Measurements from ENCODE around the gene GNAO1.

Gene GNAO1

DNA sequence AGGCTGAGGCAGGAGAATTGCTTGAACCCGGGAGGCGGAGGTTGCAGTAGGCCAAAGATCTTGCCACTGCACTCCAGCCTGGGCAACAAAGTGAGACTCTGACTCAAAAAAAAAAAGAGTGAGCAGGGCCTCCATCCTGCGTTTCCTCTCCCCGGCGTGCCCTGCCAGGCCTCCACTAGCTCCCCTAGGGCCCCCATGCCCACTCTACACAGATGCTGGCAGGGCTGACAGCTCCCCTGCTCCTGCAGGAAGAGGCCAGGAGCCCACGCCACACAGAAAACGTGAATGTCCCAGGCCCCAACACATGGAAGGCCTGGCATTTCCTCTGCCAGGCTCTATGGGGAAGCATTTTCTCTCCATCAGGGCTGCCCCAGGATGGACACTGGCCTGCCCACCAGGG is 124.7 kb downstream of the GNAO1 start:
- DNase-seq = no peak

DNA sequence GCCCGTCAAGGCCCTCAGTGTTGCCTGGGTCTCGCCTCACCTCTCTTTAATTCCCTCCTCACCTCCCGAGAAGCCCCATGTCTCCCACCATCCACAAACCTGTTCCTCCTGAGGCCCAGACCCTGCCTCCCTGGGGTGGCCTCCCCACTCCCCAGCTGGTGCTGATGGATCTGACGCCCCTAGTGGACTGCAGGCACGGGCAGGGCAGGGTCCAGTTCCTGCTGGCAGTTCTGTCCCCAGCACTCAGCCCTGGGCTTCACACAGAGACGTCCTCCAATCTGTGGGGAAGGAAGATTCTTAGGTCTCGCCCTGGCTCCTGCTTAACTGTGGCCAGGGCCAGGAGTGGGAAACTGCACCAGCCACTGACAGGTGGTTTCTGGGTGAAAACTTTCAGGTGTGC is 125.3 kb downstream of the GNAO1 start:
- DNase-seq = no peak

DNA sequence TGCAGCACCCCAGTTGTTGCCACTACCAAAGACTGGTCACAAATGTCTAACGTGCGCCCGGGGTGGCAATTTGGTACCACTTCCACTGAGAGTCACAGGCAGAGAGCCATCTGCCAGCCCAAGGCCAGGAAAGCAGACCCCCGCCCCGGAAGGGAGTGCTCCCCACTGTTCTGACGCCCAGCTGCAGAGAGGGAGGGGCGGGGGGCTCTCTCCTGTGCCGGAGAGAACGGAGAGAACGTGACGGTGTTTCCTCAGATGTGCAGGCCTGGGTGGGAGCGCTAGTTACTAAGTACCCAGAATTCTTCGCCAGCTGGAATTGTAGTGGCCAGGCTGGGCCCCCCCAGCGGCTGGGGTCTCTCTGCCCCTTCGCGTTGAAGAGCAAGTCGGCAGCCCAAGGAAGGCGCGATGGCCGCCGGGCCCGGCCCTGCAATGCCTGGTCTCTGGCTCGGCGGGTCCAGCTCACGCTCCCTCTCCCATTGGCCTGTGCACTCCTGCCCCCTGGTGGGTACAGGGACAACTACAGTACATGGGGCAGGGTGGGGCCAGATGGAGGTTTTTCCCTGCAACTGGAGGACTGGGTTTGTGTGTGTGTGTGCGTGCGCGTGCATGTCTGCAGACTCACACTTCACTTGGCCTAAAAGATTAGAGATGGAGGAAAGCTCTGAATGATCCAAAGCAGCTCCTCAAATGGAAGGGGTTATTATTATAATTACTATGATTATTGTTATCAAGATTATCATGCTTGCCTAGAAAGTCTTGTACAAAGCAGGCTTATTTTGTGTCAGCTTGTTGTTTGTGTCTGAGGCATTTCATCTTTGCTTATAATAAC is 126.9 kb downstream of the GNAO1 start:
- peak; percentile 91 for DNase-seq

DNA sequence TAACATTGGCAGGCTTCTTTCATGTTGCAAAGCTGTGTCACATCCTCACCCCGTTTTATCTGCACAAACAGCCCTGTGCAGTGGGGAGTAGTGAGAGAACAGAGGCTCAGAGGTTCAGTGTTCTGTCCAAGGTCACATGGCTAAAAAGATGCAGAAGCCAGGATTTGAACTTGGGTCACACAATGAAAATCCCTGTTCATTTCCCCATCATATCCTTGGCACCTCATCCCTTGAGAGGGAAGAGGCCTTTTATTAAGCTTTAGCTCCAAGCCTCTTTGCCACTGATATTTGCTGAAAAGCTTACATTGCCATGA is 127.5 kb downstream of the GNAO1 start:
- no peak for DNase-seq

DNA sequence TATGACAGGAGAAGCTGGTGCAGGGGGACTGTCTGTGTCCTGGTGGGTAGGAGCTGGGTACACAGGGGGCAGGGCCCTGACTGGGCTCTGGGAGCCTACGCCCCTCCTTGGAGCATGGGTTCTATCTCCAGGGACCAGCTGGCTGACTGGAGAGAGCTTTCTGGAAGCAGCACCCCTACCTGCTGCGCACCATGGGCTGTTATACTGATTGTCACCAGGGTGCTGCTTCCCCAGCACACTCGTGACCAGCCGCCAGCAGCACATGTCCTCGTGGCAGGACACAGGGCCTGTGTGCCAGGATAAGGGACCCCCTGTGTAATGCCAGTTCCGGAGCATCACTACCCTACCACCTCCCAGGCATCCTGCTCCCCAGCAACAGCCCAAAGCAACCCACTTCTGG is 128.1 kb downstream of the GNAO1 start:
- DNase-seq = no peak

DNA sequence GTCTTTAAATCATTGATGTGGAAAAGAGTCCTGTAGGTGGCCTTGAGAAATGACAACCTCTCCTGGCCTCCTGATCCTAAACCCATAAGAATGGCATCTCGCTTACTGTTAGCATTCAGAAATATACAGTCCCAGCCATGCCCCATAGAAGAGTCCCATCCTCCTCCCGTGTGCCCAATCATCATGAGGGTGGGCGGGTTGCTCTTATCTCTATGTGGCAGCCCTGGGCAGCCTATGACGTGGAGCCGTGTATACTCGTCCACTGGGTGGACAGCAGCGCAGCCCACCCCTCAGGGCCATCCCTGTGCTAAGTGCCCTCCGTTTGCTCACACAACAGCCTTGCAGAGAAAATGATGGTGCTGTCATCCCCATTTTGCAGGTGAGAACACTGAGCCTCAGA is 128.8 kb downstream of the GNAO1 start:
- DNase-seq = no peak

DNA sequence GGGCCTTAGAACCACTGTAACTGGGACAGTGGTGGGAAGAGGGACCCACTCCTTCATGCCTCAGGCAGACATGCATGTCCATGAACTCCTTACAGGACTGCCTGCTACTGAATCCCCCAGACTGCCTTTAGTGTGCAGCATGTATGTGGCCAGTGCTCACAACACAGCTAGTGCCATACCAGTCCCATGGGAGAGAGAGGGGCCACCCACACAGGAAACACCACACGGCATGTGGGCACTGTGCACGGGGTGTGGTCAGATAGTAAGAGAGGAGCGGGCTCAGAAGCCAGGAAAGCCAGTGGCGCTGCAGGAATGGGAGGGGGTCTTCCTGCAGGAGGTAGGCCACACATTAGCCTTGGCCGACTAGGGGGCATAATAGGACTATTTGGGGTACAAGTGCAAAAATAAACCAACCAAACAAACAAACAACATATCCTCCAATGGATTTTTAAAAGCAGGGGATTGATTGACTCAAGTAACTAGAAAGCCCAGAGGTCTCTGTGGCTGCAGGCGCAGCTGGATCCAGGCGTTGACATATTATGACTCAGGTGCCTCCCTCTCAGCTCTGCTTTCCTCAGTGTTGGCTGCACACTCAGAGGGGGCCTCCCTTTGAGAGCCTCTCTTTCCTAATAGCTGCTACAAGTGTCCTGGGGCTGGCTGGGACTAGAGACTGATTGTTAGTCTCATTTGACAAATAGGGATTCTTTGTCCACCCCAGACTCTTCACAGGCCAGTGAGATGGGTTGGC is 129.7 kb downstream of the GNAO1 start:
- no peak for DNase-seq

DNA sequence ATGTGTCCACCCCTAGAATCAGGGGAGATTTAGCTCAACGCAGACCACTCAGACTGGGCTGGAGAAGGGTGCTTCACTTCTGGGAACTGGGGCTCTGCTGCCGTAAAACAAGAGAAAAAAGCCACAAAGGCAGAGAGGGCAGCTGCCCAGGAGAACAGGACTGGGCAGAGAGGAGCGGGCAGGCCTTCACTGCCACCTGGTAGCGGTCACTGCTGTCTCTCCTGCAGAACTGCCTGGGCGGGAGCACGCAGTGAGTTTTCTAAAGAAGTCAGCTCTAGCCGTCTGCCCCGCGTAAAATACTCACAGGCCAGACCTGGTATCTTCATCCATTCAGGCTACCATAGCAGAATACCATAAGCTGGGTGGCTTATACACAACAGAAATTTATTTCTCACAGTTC is 130.3 kb downstream of the GNAO1 start:
- no peak for DNase-seq

DNA sequence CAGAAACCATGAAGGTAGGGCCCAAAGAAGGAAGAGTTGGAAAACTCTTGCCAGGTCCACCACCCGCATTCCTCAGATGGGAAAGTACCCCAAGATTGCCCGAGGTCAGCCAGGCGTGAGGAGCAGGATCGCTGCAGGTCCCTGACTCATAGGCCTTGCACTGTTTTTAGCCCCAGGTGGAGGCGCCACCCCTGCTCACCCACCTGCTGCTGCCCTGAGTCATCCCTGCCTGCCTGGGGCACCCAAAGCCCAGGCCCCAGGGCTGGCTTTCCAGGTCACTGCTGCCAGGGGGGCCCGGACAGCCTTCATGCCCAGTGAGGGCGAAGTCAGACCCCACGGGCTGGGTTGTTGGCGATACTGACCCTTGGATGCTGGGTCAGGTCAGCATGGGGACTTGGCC is 133.1 kb downstream of the GNAO1 start:
- DNase-seq = no peak

DNA sequence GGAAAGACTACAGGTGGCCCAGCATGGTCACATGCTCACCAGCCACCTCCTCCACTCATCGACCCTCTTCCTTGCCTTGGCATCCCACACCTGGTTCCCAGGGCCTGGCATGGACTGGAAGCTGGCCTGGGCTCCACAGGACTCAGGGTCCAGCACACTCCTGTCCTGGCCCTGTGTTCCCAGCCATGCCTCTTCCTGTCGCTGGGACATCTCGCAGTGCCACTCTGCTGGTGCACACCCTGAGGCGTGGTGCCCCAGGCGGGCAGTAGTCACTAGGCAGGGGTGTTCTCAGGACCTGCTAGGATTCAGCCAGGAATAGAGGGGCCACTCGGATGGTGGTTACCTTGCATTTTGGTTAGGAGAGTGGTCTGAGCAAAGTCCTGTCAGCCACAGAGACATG is 134.7 kb downstream of the GNAO1 start:
- DNase-seq = no peak

DNA sequence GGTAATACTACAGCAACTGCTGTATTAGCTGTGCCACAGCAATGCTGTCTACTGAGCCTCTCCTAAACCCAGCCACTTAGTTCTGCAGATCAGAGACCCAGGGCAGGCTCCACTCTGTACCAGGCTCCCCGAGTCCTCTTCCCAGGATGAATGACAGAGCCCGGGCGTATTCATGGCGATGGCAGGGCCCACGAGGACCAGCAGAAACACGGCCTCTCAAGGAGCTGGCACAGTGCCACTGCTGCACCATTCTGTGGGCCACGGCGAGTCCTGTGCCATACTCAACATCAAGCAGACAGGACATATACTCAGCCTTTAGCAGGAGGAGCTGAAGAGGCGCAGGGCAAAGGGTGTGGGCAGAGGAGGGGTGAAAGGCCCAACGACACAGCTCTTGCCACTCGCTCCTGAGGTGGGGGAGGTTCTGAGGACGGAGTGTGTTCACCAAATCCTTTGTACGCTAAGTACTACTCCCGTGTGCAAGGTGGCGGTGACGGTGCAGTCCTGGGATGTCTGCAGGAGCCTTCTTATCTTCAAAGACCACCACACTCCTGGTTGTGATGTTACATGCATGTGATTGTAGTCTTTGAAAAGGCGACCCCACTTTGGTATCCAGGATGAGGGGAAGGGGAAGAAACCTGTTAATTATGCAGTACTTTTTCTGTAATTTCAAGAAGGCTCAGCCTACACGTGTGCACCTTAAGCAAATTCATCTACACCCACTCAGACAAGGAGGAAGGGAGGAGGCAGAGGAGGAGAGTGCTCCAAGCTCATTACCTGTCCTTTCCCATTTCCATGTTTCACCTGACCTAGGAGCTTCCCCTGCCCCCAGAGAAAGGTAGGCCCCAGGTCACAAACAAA is 136.0 kb downstream of the GNAO1 start:
- DNase-seq = no peak

DNA sequence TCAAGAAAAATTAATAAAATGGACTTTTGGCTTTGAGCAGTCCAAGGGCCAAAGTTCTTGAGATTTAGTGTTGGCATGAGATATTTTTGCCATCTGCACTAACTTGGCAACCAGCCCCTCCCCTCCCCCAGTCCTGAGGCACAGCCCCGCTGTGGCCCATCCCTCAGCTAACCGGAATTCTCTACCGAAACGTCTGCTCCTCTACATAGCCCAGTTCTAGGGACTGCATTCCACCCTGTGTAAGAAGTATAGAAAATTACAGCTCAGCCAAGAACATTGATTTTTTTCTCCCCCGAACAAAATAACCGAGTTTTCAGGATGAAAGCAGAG is 136.6 kb downstream of the GNAO1 start:
- no peak for DNase-seq

DNA sequence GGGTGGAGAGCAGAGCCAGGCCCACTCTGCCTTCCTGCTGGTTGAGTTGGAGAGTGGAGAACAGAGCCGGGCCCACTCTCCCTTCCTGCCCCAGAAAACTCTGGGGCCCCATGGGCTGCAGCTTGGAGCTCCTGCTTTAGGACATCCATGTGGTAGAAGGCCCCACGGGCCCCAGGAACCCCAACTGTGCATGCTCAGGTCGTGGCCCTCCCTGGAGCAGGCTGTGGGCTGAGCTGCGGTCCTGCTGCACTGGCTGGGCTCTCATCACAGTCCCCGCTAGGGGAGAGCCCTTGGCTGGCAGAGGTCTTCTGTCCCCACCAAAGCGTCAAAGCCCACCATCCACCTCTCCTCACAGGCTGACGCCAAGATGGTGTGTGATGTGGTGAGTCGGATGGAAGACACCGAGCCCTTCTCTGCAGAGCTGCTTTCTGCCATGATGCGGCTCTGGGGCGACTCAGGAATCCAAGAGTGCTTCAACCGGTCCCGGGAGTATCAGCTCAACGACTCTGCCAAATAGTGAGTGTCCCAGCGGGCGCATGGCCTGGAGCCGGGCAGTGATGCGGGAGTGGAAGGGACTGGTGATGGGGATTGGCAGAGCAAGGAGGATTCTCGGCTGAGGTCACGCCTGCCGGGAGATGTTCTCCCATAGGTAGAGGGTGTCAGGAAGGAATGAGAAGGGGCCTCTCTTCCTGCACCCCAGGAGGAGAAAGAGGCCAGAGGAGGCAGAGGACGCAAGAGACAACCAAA is 137.2 kb downstream of the GNAO1 start:
- DNase-seq = no peak

DNA sequence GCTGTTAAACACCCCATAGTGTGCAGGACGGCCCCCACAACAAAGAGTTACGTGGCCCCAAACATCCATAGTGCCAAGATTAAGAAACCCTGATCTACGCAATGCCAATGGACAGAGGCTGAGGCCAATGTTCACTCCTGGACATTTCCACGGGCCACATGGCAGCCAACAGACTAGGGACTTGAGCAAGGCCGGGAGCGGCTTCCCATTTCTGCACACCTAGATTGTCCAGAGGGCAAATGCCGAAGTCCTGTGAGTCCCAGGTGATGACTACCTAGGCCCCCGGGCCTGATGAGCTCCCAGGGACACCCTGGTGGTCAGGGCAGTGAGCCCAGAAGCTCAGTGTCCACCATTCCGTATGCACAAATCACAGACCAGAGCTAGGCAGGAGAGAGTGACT is 138.6 kb downstream of the GNAO1 start:
- no peak for DNase-seq

DNA sequence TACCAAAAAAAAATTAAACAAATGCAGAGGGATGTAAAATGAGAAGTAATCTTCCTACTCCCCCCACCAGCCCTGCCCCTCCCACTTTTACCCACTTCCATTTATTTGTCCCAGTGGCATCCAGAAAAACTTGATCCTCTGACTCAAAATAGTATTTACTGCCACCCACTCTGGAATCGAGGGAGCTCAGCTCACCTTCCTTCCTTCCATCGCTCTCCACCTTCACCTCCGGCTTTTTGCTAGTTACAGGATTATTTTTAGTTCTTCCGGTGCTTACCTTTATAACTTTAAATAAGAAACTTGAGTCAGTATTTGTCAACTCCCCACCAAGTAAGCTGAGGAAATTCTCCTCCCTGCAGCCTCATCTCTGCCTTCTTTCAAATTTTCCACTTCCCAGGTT is 139.2 kb downstream of the GNAO1 start:
- DNase-seq = no peak

DNA sequence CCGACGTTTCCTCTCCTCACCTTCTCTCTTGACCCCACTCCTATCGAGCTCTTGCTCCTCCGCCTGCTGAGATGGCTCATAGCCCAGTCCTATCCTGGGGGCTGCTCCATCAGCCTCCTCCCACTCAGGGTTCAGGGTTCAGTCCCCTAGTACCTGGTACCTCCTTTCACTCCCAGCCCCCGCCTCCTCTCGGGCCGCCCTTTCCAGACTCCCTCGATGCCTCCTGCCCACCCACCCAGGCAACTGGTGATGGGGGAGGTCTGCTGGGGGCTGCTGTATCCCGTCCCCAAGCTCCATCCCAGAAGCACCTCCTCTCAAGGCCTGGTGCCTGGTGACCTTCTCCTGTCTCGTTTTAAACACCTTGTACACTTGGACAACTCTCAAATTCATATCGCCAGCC is 140.1 kb downstream of the GNAO1 start:
- no peak for DNase-seq

DNA sequence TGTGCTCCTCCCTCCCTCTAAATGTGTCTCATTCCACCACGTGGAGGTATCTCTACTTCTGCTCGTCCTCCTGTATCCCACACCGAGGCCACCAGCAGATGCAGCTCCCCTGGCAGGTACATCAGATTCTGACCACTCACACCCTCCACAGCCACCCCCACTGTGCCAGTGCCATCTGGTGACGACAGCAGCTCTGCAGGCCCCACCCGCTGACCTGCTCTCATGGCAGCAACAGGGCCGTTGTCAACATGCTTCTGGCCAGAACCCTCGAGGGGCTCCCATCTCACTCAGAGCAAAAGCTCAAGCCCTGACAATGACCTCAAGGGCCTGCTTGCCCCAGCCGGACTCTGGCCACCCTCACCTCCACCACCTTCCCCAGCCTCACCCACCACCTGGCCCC is 140.6 kb downstream of the GNAO1 start:
- no peak for DNase-seq

DNA sequence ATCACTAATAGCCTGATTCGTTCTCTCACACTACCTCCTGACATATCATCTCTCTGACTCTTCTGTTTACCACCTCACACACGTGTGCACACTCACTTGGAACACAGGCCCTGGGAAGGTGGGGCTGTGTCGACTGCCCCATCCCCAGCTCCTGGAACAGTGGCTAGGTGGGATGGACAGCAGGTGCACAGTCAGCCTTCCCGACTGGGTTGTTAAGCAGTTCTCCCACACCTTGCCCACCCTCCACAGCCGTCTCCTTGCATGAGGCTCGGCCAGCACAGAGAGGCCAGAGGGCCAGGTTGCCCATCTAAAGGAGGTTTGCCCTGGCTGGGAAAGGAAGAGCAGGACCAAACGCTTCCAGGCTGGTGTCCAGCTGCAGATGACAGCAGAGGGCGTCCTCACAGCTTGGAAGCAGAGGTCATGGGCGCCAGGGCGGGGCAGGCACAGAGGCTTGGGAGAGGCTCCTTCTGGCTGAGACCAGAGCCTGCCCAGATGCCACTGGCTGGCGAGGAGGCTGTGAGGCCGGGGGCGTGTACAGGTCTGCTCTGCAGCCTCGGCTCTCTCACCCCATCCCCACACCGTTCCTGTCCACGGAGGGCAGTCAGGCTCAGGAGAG is 141.3 kb downstream of the GNAO1 start:
- DNase-seq = no peak

DNA sequence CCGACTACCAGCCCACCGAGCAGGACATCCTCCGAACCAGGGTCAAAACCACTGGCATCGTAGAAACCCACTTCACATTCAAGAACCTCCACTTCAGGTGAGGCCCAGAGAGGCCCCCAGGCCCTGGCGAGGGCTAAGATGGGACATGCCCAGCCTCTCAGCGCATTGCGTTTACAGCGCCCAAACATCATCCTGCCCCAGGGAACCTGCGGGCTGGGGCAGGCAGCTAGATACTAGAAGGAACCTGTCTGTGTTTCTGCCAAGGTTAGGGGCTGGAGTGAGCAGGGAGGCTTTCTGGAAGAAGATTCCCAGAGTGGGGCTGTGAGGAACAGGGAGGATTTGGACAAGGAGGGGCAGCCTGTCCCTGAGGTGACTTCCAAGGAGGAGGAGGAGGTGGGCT is 143.5 kb downstream of the GNAO1 start:
- no peak for DNase-seq

DNA sequence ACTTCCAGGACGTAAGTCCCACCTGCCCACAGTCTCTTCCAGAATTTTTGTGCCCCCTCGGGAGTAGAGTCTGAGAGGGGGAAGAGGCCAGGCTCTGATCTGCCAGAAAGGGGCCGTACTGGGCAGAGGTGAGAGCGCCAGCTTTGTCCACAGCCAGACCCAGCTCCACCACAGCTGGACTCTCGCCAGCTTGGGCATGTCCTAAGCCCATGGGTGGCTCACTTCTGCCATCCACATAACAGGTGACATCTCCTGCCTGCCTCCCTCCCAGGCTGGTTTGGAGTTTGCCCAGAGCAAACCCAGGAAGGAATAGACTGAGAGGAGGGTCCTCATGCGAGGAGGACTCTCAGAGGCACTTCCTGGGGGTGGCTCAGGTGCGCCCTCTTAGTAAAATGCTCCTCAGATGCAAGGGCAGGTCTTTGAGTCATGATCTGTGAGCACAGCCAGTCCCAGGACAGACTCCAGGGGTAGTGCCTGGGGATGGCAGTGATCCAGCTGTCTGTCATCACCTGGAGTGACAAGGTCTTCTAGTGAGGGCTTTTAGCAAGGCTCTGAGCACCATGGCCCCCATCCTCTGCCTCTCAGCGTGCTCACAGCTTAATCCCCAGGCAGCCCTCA is 144.9 kb downstream of the GNAO1 start:
- DNase-seq = no peak

DNA sequence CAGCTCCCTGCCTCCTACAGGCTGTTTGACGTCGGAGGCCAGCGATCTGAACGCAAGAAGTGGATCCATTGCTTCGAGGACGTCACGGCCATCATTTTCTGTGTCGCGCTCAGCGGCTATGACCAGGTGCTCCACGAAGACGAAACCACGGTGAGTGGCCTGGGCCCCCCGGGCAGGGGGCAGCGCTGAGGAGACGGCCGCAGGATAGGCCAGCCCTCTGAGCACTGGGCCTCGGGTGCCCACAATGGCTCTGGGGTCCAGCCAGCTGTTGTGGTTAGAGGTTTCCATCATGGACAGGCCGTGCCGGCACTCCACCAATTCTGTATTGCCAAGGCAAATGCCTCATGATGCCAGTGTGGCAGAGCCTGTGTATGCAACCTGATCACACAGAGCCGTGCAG is 145.4 kb downstream of the GNAO1 start:
- DNase-seq = no peak

DNA sequence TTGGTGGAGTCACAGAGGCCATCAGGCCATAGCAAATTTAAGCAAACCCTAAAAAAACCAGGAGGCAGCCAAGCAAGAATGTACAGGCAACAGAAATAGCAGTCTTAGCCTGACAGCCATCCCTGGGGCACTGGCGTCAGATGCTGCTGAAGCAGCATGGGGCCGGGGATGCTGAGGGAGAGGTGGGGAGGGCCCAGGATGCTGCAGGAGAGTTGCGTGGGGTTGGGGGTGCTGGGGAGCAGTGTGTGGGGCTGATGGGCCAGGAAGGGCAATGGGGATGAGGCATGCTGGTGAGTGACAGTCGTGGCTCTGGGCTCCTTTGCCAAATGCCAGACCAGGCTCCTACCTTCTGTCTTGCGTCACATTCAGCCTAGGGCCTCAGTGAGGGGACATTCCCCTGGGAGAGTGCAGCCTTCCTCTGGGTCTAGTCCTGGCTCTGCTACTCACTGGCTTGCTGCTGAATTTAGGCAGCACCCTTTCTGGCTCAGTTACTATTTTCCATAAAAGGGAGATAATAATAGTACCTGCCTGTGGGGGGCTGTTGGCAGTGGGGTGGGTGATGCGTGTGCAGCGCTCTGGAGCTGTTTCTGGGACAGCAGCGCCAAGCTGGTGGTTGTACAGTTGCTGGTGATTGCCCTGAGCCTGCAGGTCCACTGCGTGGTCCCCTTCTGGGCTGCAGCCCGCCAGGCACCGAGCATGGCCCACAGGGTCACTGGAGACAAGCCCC is 146.0 kb downstream of the GNAO1 start:
- DNase-seq = no peak
